ENCODE measurements around the gene PLVAP.

GRCh38 chr19:17324357-17325114 lies 52.6 kb downstream of the PLVAP start:
- TF ChIP-seq CTCF (IDR thresholded peaks at IDR 0.05): no peak
- no peak for TF ChIP-seq POLR2AphosphoS5 (IDR thresholded peaks at IDR 0.05; ENCODE audit: low read depth, low read length)
- no peak for TF ChIP-seq REST (IDR thresholded peaks at IDR 0.05; ENCODE audit: insufficient read depth in 1 of 2, low read depth in 2 of 2, low read length in 1 of 2)
- TF ChIP-seq SIN3A (IDR thresholded peaks at IDR 0.05; ENCODE audit: borderline replicate concordance, insufficient read depth, low read depth, low read length): no peak
- no peak for TF ChIP-seq TCF7L2 (IDR thresholded peaks at IDR 0.05; ENCODE audit: low read depth, low read length)
